ENCODE measurements around the gene LRCH4. TPM values are rescaled to one million over a fixed set of nuclear protein-coding genes. Genes with fewer than 3 reads are reported as not detected.

The LRCH4 gene
- total and polyA plus RNA-seq, 8 donors, result 16.4 to 106 (median 27.7) TPM

DNA sequence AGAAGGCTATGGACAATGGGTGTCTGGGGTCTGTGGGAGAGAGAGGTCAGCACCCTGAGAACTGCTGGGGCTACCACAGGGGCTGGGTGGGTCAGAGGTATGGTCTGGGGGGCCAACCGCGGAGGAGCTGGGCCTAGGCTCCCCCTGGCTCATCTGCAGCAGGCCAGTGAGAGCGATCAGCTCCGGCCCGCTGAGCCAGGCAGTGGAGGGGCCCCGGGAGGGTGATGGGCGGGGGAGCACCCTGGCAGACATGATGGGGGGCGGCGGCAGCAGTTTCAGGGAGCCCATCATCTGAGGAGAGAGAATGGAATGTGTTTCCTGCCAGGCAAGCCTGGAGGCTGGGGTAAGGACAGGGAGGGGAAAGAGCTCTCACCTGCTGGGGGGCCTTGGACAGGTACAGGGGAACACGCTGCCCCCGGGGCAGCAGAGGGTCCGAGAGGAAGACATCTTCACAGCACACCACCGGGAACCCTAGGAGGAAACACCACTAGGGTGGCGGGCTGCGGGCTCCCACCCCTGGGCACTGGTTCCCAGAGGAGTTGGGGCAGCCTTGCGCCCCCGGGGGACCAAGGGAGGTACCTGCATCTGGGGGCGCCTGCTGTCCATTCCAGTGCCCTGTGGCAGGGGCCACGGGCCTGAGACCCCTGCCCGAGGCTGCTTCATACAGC, 13.5 kb downstream of the LRCH4 start:
- peak in 2 of 6 donors; percentile 15 to 77 for DNase-seq
- TF ChIP-seq, protein P1, sequence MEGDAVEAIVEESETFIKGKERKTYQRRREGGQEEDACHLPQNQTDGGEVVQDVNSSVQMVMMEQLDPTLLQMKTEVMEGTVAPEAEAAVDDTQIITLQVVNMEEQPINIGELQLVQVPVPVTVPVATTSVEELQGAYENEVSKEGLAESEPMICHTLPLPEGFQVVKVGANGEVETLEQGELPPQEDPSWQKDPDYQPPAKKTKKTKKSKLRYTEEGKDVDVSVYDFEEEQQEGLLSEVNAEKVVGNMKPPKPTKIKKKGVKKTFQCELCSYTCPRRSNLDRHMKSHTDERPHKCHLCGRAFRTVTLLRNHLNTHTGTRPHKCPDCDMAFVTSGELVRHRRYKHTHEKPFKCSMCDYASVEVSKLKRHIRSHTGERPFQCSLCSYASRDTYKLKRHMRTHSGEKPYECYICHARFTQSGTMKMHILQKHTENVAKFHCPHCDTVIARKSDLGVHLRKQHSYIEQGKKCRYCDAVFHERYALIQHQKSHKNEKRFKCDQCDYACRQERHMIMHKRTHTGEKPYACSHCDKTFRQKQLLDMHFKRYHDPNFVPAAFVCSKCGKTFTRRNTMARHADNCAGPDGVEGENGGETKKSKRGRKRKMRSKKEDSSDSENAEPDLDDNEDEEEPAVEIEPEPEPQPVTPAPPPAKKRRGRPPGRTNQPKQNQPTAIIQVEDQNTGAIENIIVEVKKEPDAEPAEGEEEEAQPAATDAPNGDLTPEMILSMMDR (IDR thresholded peaks at IDR 0.05), result no peak

DNA sequence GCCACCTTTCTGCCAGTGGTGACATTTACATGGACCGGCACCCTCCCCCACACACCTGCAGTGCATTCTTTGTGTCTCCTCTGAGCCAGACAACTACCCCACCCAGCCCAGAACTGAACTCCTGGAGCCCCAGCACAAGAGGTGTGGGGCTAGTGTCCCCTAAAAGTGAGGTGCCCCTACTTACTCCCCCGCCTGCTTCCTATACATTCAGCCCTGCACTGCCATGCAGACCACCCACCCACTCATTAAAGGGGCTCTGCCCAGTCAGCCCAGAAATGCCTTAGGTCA, 14.2 kb downstream of the LRCH4 start:
- Histone ChIP-seq H3K4me3 (no peak overlapping the region), H3K27me3 (no peaks in the 10 kb centered on the region), H3K9me3 (no peaks in the 10 kb centered on the region), H3K4me1 (peaks cover 22 to 27% (median 22%) of the 10 kb centered on the region in 3 donors), H3K36me3 (peaks cover 0 to 25% (median 10%) of the 10 kb centered on the region in 3 donors), H3K27ac (no peak overlapping the region)
- 82 to 89% methylated on average over 2 of the region's 2 CpGs for WGBS, 2 donors
- intact Hi-C loops (cut with DNase I), result no loop called here
- TF ChIP-seq, protein P1 (IDR thresholded peaks at IDR 0.05), result no peak
- DNase-seq (peak in 1 of 6 donors; percentile 15), ATAC-seq (no peak), FAIRE-seq (no peak)

More for the DNA sequence above, 13.5 kb downstream of the LRCH4 start:
- no peak for FAIRE-seq
- H3K4me1 ChIP-seq, result peaks cover 16 to 22% (median 20%) of the 10 kb centered on the region in 3 donors
- H3K27me3 ChIP-seq, result no peaks in the 10 kb centered on the region
- H3K4me3 ChIP-seq, result no peak overlapping the region
- peaks cover 0 to 31% (median 10%) of the 10 kb centered on the region in 3 donors for H3K36me3 ChIP-seq
- intact Hi-C loops (cut with DNase I), result no loop called here
- no peaks in the 10 kb centered on the region for H3K9me3 ChIP-seq
- ATAC-seq, result no peak
- H3K27ac ChIP-seq, result no peak overlapping the region
- whole genome bisulfite sequencing, 2 donors, result 79 to 84% methylated on average over 20 of the region's 20 CpGs

DNA sequence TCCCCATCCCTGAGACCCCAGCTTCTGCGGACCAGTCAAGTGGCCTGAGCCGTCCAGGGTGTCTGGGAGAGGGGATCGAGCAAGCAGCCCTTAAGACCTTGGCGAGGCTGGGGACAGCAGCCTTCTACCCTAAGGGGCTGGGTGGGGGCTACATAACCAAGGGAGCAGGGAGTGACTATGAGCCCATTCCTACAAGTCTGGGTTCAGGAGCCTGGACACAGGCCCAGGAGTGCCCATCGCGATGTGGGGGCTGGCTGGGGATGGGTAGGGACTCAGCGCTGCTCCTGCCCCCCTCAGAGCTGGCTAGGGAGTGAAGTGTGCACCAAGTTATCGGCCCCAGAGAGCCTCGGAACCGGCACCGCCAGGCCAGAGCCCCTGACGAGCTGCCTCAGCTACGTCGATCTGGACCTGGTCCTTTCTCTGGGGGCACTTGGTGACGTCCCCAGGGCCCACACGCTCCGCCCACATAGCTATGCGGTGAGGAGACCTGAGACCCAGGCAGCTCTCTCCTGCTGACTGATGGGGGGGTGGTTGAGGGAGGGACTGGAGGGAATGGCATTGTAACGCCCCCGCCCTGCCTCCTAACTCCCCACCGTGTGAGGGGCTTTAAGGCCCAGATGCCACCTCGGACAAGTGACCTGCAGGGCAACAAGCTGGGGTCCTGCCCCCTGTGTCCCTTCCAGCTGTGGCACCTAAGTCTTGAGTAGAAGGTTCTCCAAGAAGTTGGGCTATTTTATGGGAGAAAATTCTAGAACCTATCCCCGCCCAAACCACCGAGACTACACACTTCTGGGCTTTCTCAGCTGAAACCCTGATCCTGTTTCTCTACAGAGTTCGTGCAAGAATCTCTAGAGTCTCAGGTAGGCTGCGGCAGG, 14.7 kb downstream of the LRCH4 start:
- H3K27me3 ChIP-seq, result no peaks in the 10 kb centered on the region
- ATAC-seq (no peak), DNase-seq (peak in 1 of 6 donors; percentile 73), FAIRE-seq (no peak)
- peaks cover 0 to 19% (median 7%) of the 10 kb centered on the region in 3 donors for H3K36me3 ChIP-seq
- H3K27ac ChIP-seq, result no peak overlapping the region
- peaks cover 22 to 27% (median 22%) of the 10 kb centered on the region in 3 donors for H3K4me1 ChIP-seq
- H3K9me3 ChIP-seq, result no peaks in the 10 kb centered on the region
- TF ChIP-seq, protein P1 (IDR thresholded peaks at IDR 0.05), result no peak
- WGBS, 2 donors, result 79 to 80% methylated on average over 24 to 26 of the region's 26 CpGs
- no peak overlapping the region for H3K4me3 ChIP-seq
- intact Hi-C loops (cut with DNase I), result no loop called here

DNA sequence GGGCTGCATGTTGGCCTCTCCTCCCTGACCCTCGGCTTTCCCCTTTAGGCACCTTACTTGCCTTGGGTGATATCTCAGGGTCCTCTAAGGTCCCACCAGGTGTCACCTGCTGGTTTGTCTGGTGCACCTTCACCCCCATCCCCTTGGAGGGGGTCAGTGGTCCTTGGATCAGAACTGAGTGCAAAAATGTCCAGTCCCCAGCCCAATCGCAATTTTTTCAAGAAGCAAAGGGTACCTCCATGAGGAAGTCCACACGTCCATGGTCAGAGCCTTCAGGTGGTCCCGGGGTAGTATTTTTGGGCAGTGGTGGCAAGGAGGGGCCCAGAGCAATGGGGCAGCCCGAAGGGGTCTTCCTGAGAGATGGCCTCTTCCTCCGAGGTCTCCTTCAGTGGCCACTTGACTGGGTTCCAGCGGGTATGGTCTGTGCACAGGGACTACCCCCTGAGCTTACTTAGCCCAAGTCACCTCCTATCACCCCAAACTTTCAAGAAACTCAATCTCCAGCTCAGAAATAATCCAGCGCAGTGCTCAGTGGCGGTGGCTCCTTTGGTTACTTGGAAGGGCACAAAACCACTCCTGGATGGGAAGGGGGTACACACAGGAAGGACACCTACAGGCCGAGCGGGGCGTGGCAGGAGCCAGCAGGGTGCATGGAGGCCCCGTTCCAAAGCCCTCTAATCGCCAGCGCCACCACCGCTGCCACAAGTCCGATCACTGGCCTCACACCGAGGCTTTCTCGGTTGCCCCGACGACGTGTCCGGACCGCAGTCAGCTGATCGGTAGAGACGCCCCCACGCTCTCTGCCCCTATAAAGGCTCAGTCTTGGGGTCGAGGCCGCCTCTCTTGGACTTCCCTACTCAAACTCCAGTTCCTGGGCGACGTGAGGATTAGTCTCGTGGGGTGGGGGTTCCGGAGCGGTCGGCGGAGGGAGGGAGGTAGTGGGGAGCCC, 16.8 kb downstream of the LRCH4 start:
- FAIRE-seq, result no peak
- peaks cover 22 to 27% (median 22%) of the 10 kb centered on the region in 3 donors for H3K4me1 ChIP-seq
- intact Hi-C loops (cut with DNase I), result loop anchor here in 1 of 3 donors (10.0 kb wide), 1 partner anchor 116 kb away; no protein-coding TSS in a partner anchor

More for the DNA sequence above, 16.8 kb downstream of the LRCH4 start:
- TF ChIP-seq, protein P1 (IDR thresholded peaks at IDR 0.05), result no peak
- Histone ChIP-seq H3K9me3 (no peaks in the 10 kb centered on the region), H3K27ac (peak overlapping the region; percentile 65 to 86 (median 72)), H3K4me3 (peak overlapping the region in 2 of 4 donors; percentile 27 to 41), H3K36me3 (peaks cover 0 to 3% (median 0%) of the 10 kb centered on the region in 3 donors), H3K27me3 (no peaks in the 10 kb centered on the region)
- 58% methylated on average over 35 to 36 of the region's 36 CpGs for WGBS, 2 donors
- DNase-seq (peak in 5 of 6 donors; percentile 58 to 82 (median 66)), ATAC-seq (peak; percentile 13 to 55 (median 38))

Data from pancreas (tissue), 10 donors.